ENCODE data around the gene VRTN.
"Not testable (repeated sequence)": the region's sequence is repeated elsewhere in the genome, so short reads cannot be mapped to it uniquely, and the experiment has no call there.

VRTN gene

DNA sequence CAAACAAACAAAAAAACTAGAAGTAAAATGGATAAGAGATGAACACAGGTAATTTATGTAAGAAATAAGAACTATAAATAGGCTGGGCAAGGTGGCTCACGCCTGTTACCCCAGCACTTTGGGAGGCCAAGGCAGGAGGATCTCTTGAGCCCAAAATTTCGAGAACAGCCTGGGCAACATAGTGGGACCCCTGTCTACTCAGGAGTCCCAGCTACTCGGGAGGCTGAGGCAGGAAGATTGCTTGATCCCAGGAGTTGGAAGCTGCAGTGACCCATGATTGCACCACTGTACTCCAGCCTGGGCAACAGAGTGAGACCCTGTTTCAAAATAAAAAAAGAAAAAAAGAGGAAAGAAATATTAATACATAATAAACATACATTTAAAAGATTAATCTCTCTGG, 22.8 kb upstream of the VRTN start:
- Mint-ChIP-seq H3K9me3 (no peaks in the 10 kb centered on the region), H3K27ac (no peak overlapping the region), H3K4me1 (peaks cover 16% of the 10 kb centered on the region), H3K27me3 (ENCODE audit: low read depth, poor library complexity) (peaks cover 10% of the 10 kb centered on the region), H3K4me3 (no peak overlapping the region), H3K36me3 (ENCODE audit: low read depth) (no peaks in the 10 kb centered on the region)
- no peak for TF ChIP-seq CTCF (IDR thresholded peaks at IDR 0.05)
- no peak for DNase-seq

- H3K9me3 Mint-ChIP-seq: no peaks in the 10 kb centered on the region
- H3K27ac Mint-ChIP-seq: no peak overlapping the region
- H3K27me3 Mint-ChIP-seq (ENCODE audit: low read depth, poor library complexity): peaks cover 10% of the 10 kb centered on the region
- no peaks in the 10 kb centered on the region for H3K36me3 Mint-ChIP-seq (ENCODE audit: low read depth)
- H3K4me3 Mint-ChIP-seq: no peak overlapping the region
- DNase-seq: no peak
- H3K4me1 Mint-ChIP-seq: peaks cover 16% of the 10 kb centered on the region
- TF ChIP-seq CTCF (IDR thresholded peaks at IDR 0.05): no peak
Measured at GRCh38 chr14:74326369-74327152, 21.7 kb upstream of the VRTN start.

GRCh38 chr14:74329950-74330552, 18.2 kb upstream of the VRTN start:
- H3K27me3 Mint-ChIP-seq (ENCODE audit: low read depth, poor library complexity); H3K36me3 Mint-ChIP-seq (ENCODE audit: low read depth); H3K9me3 Mint-ChIP-seq; H3K27ac Mint-ChIP-seq; H3K4me3 Mint-ChIP-seq; DNase-seq: not testable (repeated sequence)
- peaks cover 14% of the 10 kb centered on the region for H3K4me1 Mint-ChIP-seq

DNA sequence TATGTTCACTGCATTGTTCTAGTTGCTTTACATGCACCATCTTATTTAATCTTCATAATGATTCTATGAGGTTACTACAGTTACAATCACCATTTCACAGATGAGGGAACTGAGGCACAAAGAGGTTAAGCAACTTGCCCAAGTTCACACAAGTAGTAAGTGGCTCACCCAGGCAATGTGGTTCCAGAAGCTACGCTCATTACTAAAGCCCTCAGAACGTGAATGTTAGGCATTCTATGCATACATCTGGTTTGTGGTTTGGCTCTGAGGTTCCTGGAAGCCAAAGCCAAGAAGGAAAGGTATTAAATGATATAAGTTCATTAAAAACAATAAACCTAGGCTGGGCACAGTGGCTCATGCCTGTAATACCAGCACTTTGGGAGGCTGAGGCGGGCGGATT, 14.4 kb upstream of the VRTN start:
- no peaks in the 10 kb centered on the region for H3K4me1 Mint-ChIP-seq
- H3K27me3 Mint-ChIP-seq (ENCODE audit: low read depth, poor library complexity): peaks cover 7% of the 10 kb centered on the region
- H3K36me3 Mint-ChIP-seq (ENCODE audit: low read depth): no peaks in the 10 kb centered on the region
- TF ChIP-seq CTCF (IDR thresholded peaks at IDR 0.05): no peak
- no peak overlapping the region for H3K27ac Mint-ChIP-seq
- H3K9me3 Mint-ChIP-seq: no peaks in the 10 kb centered on the region
- H3K4me3 Mint-ChIP-seq: no peak overlapping the region
- DNase-seq: no peak

GRCh38 chr14:74346341-74346740, 1.9 kb upstream of the VRTN start:
- Mint-ChIP-seq H3K4me3 (no peak overlapping the region), H3K4me1 (peaks cover 26% of the 10 kb centered on the region), H3K27ac (no peak overlapping the region), H3K27me3 (ENCODE audit: low read depth, poor library complexity) (peaks cover 26% of the 10 kb centered on the region), H3K9me3 (no peaks in the 10 kb centered on the region), H3K36me3 (ENCODE audit: low read depth) (no peaks in the 10 kb centered on the region)
- no peak for DNase-seq
- no peak for TF ChIP-seq CTCF (IDR thresholded peaks at IDR 0.05)

DNA sequence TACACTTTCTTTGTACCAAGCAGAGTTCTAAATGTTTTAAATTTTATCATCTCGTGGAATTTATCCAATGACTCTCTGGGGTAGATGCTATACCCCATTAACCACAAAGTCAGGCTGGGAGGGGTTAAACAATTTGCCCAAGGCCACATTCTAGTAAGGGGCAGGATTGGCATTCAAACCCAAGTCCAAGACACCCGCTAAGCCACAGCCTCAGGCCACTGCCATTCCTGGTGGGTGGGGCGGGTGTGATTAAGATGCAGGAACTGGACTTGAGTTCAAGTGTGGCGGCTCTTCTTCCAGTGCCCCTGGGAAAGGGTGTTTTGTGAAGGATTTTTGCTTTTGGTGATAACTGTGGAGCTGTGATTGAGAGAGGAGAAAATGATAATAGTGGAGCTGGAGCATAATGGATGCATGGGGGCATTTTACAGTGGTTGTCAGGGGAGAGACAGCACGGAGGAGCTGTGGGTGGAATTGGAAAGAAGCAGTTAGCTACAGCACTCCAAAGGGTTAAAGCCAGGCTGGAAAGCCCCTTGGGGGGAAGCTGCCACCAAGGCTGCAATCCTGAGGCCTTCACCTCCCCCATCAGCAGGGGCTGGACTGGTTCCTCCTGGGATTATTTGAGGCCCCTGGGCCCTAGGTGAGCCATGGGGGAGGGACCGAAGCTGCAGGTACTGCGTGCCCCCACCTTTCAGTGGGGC, 1.0 kb upstream of the VRTN start:
- no peaks in the 10 kb centered on the region for H3K36me3 Mint-ChIP-seq (ENCODE audit: low read depth)
- peaks cover 27% of the 10 kb centered on the region for H3K27me3 Mint-ChIP-seq (ENCODE audit: low read depth, poor library complexity)
- no peak overlapping the region for H3K27ac Mint-ChIP-seq
- no peaks in the 10 kb centered on the region for H3K9me3 Mint-ChIP-seq
- no peak for TF ChIP-seq CTCF (IDR thresholded peaks at IDR 0.05)
- no peak for DNase-seq
- H3K4me3 Mint-ChIP-seq: peak overlapping the region; percentile 44
- H3K4me1 Mint-ChIP-seq: peaks cover 26% of the 10 kb centered on the region
